Adrenal gland (tissue), 5 donors: Measurements from ENCODE around the gene UHRF1.
"Not testable (repeated sequence)": the region's sequence is repeated elsewhere in the genome, so short reads cannot be mapped to it uniquely, and the experiment has no call there.

ENCODE experiments used
- CTCF ChIP-seq, 6 experiments: fragments of 450-650 bp in 4 of 6; fragments of 200-600 bp in 2 of 6; sonication (generic) in 1 of 6; IDR thresholded peaks; 1 replicate in 5 of 6; 2 replicates in 1 of 6; pipeline versions ENCODE4 v1.5.1 to v1.8.0; 2016 to 2021; ENCODE audit warnings: antibody characterized with exemption in 6 of 6, mild to moderate bottlenecking in 2 of 6, moderate library complexity in 1 of 6
- POLR2A ChIP-seq, 2 donors: fragments of 450-650 bp; IDR thresholded peaks; one replicate each; pipeline ENCODE4 v1.6.1; 2017; ENCODE audit warnings: antibody characterized with exemption in 2 of 2, mild to moderate bottlenecking in 2 of 2, moderate library complexity in 1 of 2
- donor health status: DM: no; HTN: no; CAD: no.

DNA sequence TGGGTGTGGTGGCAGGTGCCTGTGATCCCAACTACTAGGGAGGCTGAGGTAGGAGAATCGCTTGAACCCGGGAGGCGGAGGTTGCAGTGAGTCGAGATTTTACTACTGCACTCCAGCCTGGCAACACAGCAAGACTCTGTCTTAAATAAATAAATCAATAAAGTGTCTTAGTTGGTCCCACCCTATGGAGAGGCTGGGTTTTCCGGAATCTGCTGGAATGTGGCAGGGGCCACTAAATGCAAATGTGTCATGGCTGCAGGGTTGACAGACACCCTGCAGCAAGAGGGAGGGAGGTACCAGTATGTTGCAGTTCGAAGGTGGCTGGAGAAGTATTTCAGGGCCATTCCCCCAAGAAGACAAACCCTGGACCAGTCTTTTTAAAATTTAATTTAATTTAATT lies 24.3 kb upstream of the UHRF1 start:
- not testable (repeated sequence) for TF ChIP-seq CTCF, POLR2A (IDR thresholded peaks at IDR 0.05)
